A549 (cell line): ENCODE data around the gene HK1.

Experiments used
- EP300 ChIP-seq, 2 experiments: fragments of >200 bp; sonication (Bioruptor Twin); formaldehyde crosslinking; IDR thresholded peaks; 2 replicates in 1 of 2; 3 replicates in 1 of 2; pipeline ENCODE4 v1.6.1; 2016 to 2017
- HOXB5 ChIP-seq: fragments of 250-450 bp; sonication (Bioruptor Pico); IDR thresholded peaks from 2 replicates; pipeline ENCODE4 v1.5.0; 2020; ENCODE audit warnings: mild to moderate bottlenecking, moderate library complexity
- NR3C1 ChIP-seq: fragments of >200 bp; sonication (Bioruptor Twin); formaldehyde crosslinking; IDR thresholded peaks from 3 replicates; pipeline ENCODE4 v1.6.1; 2017
- POLR2A ChIP-seq: IDR thresholded peaks from 2 replicates; pipeline ENCODE4 v1.6.1; 2012; ENCODE audit warnings: mild to moderate bottlenecking, low read length
- POLR2AphosphoS2 ChIP-seq: conservative IDR thresholded peaks from 2 replicates; pipeline ENCODE4 v1.6.1; 2012; ENCODE audit warnings: low read length, improper control_type of control experiment, inconsistent platforms
- RAD21 ChIP-seq, 2 experiments: fragments of >200 bp in 1 of 2; sonication (Bioruptor Twin) in 1 of 2; formaldehyde crosslinking in 1 of 2; IDR thresholded peaks in 1 of 2; conservative IDR thresholded peaks in 1 of 2; 2 replicates in 1 of 2; 3 replicates in 1 of 2; pipeline ENCODE4 v1.6.1; 2012 to 2018; ENCODE audit warnings: inconsistent platforms in 1 of 2
- RARB ChIP-seq: fragments of 250-450 bp; sonication (Bioruptor Pico); IDR thresholded peaks from 2 replicates; pipeline ENCODE4 v1.8.0; 2021; ENCODE audit warnings: mild to moderate bottlenecking, moderate library complexity
- SMC3 ChIP-seq: fragments of >200 bp; sonication (Bioruptor Twin); formaldehyde crosslinking; IDR thresholded peaks from 3 replicates; pipeline ENCODE4 v1.6.1; 2018; ENCODE audit warnings: inconsistent platforms
- TF ChIP-seq, protein P1 (sequence below): fragments of >200 bp; sonication (Bioruptor Twin); formaldehyde crosslinking; IDR thresholded peaks from 3 replicates; pipeline ENCODE4 v1.5.1; 2016
- TF ChIP-seq, protein P2 (sequence below): IDR thresholded peaks from 2 replicates; pipeline ENCODE4 v1.6.1; 2012
- TF ChIP-seq, protein P3 (sequence below): fragments of 450-650 bp; IDR thresholded peaks from 2 replicates; pipeline ENCODE4 v1.6.1; 2014; ENCODE audit warnings: antibody characterized with exemption

DNA sequence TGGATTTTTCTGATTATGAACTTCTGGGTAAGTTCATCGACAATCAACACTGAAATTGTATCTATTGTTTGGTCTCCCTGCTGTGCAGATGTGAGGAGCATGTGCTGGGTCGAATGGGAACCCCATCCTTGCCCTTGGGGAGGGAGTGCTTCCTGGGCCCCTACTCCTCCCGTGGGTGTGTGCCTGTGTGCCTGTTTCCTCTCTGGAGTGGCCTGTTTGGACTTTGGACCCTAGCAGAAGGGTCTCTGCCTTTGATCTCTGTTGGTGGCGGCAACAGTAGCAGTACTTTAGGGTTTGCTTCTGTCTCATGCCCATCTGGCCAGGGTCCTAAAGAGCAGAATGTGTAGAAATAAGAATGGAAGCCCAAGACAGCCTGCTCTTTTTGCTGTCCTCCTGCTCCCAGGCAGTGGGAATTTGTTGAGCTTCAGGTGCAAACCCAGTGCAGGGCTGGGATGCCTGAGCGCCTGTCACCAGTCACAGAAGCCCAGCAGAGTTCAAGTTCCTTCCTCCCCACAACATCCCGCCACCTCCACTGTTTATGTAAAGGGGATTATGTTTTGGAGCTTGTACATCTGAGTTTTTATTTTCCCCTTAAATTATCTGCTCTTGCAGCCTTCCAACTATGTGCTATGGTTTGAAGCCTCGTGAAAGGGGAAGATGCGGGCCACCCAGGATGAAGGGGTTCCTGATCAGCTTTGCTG, 139.9 kb downstream of the HK1 start:
- TF ChIP-seq, protein P1, sequence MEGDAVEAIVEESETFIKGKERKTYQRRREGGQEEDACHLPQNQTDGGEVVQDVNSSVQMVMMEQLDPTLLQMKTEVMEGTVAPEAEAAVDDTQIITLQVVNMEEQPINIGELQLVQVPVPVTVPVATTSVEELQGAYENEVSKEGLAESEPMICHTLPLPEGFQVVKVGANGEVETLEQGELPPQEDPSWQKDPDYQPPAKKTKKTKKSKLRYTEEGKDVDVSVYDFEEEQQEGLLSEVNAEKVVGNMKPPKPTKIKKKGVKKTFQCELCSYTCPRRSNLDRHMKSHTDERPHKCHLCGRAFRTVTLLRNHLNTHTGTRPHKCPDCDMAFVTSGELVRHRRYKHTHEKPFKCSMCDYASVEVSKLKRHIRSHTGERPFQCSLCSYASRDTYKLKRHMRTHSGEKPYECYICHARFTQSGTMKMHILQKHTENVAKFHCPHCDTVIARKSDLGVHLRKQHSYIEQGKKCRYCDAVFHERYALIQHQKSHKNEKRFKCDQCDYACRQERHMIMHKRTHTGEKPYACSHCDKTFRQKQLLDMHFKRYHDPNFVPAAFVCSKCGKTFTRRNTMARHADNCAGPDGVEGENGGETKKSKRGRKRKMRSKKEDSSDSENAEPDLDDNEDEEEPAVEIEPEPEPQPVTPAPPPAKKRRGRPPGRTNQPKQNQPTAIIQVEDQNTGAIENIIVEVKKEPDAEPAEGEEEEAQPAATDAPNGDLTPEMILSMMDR: no peak
- no peak for TF ChIP-seq SMC3
- no peak for TF ChIP-seq HOXB5 (CRISPR knock-in tag)
- TF ChIP-seq NR3C1: no peak
- TF ChIP-seq RARB (CRISPR knock-in tag): no peak
- TF ChIP-seq, protein P2, sequence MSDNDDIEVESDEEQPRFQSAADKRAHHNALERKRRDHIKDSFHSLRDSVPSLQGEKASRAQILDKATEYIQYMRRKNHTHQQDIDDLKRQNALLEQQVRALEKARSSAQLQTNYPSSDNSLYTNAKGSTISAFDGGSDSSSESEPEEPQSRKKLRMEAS: no peak
- TF ChIP-seq POLR2A: no peak
- no peak for TF ChIP-seq POLR2AphosphoS2
- TF ChIP-seq, protein P3, sequence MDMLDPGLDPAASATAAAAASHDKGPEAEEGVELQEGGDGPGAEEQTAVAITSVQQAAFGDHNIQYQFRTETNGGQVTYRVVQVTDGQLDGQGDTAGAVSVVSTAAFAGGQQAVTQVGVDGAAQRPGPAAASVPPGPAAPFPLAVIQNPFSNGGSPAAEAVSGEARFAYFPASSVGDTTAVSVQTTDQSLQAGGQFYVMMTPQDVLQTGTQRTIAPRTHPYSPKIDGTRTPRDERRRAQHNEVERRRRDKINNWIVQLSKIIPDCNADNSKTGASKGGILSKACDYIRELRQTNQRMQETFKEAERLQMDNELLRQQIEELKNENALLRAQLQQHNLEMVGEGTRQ: no peak
- TF ChIP-seq EP300 (IDR thresholded peaks at IDR 0.05): no peak
- no peak for TF ChIP-seq RAD21 (conservative IDR thresholded peaks at IDR 0.05 in 1 of 2, IDR thresholded peaks at IDR 0.05 in 1 of 2)
